ENCODE measurements around the gene GATAD2A.
A peak's percentile ranks its signal among the peaks of the same experiment; 100 is the strongest.

GATAD2A gene

DNA sequence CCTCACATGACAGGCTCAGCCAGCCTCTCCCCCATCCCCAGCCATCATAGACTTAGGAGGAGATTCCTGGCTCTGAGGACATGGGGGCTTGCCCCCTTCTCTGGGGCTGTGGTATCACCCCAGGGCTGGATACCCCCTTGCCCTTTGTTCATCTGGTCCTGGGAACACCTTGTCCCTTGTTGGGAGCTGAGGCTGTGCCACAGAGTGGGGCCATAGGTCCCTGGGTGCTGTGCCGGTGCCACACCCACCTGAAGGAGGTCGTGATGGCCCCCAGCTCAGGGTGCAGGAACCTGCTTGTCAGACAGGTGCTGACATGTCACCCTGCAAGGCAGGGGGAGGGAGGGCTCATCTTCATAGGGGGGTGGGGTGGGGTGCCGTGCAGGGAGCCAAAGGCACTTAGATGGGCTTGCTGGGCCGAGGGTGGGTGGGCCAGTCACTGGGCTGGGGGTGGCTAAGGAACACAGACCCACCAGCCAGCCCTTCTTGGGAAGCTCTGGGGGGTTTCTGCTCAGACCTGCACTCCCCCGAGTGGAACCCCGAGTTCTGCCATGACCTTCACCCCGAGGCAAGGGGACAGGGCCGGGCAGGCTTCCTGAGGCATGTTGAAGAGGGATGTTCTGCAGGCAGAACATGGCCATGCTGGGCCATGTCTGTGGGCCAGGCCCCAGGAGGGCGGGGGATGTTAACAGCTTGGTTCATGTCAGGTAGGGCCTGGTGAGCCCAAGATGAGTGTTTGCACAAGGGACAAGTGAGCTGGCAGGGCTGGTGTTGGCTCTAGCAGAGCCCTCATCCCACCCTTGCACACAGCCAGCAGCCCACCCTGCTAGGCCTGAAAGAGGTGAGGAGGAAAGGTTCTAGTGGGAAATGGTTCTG is 81.8 kb downstream of the GATAD2A start:
- FAIRE-seq (no peak), DNase-seq (ENCODE audit: low spot score) (no peak)

- FAIRE-seq (peak; percentile 71), DNase-seq (ENCODE audit: low spot score) (peak; percentile 59)
These were observed 82.7 kb downstream of the GATAD2A start for GRCh38 chr19:19487950-19488874.

DNA sequence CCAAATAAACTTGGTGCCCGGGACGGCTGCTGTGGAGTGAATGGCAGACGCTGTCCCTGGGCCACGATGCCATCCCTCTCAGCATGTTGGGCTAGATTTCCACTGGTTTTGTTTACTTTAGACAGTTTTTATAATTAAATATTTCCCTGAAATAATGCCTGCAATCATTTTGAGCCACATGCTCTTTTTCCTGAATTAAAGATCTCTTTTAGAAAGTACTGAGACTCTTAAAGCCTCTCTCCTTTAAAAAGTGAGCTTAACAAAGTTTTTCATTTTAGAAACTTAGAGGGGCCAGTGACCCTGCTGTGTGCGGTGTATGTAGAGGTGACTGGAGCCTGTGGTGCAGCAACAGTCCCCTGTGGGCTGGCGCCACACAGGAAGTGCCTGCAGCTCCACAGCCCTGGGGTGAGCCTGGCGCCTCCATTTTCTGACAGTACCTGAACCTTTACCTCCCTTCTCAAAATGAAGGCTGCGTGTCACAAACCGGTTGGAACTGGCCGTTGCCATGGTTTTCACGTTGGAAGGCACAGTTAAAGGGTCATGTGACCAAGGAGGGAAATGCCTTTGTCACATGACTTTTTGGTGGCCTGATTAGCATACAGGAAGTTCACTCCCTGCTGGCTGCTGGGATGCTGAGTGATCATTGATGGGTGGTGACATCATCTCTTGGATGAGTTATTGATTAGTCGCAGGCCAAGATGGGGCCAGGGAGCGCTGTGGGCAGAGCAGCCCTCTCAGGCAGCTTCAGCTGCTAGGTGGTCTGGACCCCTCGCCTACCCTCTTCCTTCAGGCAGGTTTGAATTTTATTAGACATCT is 83.6 kb downstream of the GATAD2A start:
- DNase-seq (ENCODE audit: low spot score), result peak; percentile 84
- peak; percentile 58 for FAIRE-seq

DNA sequence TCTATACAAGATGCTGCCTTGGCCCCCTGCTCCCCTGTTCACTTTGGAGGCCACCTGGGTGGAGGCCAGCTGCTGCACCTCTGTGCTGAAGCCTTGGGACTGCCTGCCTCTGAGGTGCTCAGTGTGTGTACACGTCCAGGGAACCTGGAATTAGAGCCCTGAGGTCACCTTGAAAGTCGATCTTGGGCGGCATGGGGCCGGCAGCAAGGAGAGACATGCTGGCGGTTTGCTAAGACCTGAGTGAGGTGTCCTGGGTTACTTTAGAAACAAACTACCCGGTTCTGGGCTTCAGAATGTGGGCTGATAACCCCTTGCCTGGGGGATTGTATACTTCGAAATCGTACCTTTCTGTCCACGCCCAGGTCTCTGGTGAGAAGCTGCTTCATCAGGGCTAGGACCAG is 84.3 kb downstream of the GATAD2A start:
- no peak for DNase-seq (ENCODE audit: low spot score)

DNA sequence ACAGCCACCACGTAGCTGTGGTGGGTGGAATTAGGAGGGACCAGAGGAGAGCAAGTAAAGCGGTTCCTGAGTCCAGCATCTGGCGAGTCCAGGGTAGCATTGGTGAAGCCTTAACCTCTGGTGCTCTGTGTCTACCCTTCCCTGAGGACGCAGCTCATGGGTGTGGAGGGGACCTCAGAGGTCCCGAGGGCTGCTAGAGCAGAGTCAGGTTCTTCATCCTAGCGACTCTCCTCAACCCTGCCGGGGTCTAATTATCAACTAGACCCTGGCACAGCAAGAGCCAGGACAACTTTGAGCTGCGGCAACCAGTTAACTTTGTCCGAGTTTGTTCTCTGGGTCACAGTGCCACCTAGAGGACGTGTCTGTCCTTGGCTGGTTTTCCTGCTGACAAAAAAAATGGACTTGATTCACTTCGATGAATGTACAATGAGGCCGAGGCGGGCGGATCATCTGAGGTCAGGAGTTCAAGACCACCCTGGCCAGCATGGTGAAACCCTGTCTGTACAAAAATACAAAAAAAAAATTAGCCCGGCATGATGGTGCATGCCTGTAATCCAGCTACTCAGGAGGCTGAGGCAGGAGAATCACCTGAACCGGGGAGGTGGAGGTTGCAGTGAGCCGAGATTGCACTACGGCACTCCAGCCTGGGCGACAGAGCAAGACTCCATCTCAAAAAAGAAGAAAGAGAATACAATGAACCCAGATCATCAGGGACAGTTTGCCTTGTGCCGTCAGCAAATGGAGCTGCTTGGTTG is 84.9 kb downstream of the GATAD2A start:
- DNase-seq (ENCODE audit: low spot score), result peak; percentile 58

More for the DNA sequence above, 84.3 kb downstream of the GATAD2A start:
- no peak for FAIRE-seq

GRCh38 chr19:19491321-19492025 is 86.0 kb downstream of the GATAD2A start:
- no peak for DNase-seq (ENCODE audit: low spot score)
- no peak for FAIRE-seq

More for the DNA sequence above, 84.9 kb downstream of the GATAD2A start:
- peak; percentile 63 for FAIRE-seq

DNA sequence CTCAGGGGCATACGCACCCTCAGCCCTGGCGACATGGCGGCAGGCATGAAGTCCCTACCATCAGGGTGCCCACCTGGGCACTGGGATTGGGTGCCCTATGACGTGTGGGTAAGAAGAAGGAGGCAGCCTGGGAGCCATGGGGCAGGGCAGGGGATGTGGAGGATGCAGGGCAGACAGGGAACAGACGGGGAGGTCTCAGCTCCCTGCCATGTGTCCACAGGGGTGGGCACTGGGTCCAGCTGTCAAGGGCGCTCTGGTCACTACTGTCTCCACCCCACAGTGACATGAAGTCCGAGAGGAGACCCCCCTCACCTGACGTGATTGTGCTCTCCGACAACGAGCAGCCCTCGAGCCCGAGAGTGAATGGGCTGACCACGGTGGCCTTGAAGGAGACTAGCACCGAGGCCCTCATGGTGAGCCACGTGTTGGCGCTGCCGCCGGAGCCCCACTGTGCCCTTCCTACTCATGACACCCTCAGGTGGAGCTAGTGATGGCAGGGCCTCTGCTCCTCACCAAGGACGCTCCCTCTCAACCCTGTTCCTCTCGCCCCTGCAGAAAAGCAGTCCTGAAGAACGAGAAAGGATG is 86.6 kb downstream of the GATAD2A start:
- DNase-seq (ENCODE audit: low spot score) (no peak), FAIRE-seq (no peak)

DNA sequence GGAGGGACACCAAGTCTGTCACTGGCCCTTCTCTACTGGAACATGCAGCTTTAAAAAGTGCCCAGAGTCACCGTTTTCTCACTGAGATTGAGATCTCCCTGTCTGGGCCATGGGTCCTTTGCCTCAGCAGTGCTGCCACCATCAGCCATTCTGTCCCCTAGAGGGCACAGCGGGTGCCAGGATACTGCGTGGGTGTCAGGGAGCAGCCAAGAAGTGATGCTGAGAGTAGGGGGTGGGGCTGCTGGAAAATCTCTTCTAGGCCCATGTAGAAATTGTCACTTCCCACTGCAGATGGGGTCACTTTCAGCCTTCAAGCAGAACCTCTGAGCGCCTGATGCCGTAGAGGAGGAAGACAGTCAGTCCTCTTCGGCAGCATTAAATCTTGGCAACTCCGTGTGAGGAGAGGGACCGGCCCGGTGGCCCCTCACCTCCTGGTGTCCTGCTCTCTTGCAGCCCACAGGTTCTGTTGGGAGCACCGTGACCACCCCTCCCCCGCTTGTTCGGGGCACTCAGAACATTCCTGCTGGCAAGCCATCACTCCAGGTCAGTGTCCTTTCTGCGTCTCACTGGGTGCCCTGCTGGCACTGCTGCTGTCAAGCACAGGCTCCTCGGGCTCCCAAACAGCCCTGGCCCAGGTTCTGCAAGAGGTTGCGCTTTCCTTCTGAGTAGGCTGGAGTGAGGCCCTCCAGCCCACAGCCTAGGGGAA is 88.5 kb downstream of the GATAD2A start:
- no peak for DNase-seq (ENCODE audit: low spot score)
- FAIRE-seq, result no peak

- DNase-seq (ENCODE audit: low spot score) (no peak), FAIRE-seq (no peak)
These were observed 90.4 kb downstream of the GATAD2A start for GRCh38 chr19:19495614-19496603.

DNA sequence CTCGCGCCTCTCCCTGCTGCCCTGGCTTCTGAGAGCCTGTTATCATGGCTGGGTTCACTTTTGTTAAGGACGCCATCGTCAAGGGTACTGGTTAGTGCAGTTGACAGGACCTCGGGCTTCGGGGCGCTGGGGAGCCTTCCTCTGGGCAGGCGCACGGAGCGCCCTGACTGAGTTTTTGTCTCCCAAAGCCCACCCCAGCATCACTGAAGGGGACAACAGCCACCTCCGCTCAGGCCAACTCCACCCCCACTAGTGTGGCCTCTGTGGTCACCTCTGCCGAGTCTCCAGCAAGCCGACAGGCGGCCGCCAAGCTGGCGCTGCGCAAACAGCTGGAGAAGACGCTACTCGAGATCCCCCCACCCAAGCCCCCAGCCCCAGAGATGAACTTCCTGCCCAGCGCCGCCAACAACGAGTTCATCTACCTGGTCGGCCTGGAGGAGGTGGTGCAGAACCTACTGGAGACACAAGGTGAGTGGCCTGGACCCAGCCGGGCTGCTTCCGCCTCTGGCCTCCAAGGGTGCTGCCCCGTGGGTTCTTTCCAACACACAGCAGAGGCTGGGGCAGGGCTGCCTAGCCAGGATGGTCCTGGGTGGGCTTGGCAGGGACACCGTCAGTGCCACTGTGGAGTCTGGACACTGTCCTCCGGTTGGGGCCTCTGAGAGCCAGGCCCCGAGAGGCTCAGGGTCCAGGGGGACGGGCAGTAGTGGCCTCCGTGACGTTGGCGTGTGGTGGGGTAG is 92.9 kb downstream of the GATAD2A start:
- FAIRE-seq, result no peak
- DNase-seq (ENCODE audit: low spot score), result no peak

DNA sequence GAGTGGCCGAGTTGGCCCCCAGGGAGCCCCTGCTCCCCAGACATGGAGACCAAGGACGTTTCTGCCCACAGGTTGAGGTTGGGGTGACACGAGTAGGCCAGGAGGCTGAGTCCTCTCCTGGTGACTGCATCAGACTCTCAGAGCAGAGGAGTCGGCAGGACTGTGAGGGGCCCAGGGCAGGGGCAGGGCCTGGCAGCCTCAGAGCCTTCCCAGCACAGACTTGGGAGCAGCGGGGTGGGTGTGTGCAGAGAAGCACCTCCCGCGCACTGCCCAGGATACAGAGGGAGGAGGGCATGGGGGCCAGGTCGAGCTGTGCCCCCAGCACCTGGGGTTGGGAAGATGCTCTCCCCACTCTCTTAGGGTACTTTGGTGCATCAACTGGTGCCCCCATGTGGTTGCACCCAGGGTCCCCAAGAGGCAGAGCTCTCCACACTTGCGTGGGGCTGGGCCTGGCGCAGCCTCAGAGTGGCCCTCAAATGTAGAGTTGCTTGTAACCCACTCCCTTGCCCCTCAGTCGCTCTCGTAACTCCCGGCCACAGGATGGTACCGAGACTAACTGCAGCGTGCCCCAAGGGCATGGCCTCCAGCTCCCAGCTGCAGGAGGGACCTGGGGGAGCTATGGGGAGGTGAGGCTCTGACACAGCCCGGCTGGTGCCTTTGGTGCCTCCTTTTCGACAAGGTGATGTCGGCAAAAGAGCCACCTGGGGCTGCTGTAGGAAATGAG is 94.0 kb downstream of the GATAD2A start:
- FAIRE-seq, result no peak
- no peak for DNase-seq (ENCODE audit: low spot score)

GRCh38 chr19:19500975-19501644 is 95.6 kb downstream of the GATAD2A start:
- FAIRE-seq (no peak), DNase-seq (ENCODE audit: low spot score) (no peak)

DNA sequence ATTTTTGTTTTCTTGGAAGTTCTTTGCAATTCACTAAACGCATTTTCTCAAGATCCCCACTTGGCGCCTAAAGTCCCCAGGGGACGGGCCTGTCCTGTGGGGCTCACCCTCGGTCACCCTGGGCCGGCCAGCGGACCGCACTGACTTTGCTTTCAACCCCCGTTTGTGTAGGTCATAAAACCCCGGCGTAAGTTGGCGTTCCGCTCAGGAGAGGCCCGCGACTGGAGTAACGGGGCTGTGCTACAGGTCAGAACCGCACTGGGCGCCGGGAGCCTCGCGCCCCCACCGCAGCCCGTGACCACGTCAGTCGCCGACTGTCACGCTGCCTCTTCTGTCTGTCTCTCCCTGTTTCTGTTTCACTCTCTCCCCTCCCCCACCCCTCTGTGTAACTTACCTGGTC is 96.3 kb downstream of the GATAD2A start:
- no peak for DNase-seq (ENCODE audit: low spot score)
- no peak for FAIRE-seq

DNA sequence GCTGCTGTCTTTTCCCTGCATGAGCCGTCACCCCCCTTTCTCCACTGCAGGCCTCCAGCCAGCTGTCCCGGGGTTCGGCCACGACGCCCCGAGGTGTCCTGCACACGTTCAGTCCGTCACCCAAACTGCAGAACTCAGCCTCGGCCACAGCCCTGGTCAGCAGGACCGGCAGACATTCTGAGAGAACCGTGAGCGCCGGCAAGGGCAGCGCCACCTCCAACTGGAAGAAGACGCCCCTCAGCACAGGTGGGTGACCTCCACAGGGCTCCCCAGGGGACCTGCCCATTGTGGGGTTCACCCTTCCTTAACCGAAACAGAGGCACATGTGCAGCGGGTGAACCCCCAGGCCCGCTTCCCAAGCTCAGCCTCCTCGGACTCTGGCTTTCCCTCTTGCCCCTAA is 96.8 kb downstream of the GATAD2A start:
- FAIRE-seq, result no peak
- DNase-seq (ENCODE audit: low spot score), result no peak

GRCh38 chr19:19502808-19503602 is 97.5 kb downstream of the GATAD2A start:
- DNase-seq (ENCODE audit: low spot score) (no peak), FAIRE-seq (no peak)
